ENCODE measurements around the gene SLC9A8. TPM values are rescaled to one million over a fixed set of nuclear protein-coding genes. Genes with fewer than 3 reads are reported as not detected.
A peak's percentile ranks its signal among the peaks of the same experiment; 100 is the strongest.
"Not testable (repeated sequence)": the region's sequence is repeated elsewhere in the genome, so short reads cannot be mapped to it uniquely, and the experiment has no call there.

Gene SLC9A8
- total RNA-seq, 1 donor from 2014 or later: 4.3 TPM

GRCh38 chr20:49893242-49894072 is 80.8 kb downstream of the SLC9A8 start:
- DNase-seq: no peak

GRCh38 chr20:49894073-49894470 is 81.4 kb downstream of the SLC9A8 start:
- no peak for DNase-seq

DNA sequence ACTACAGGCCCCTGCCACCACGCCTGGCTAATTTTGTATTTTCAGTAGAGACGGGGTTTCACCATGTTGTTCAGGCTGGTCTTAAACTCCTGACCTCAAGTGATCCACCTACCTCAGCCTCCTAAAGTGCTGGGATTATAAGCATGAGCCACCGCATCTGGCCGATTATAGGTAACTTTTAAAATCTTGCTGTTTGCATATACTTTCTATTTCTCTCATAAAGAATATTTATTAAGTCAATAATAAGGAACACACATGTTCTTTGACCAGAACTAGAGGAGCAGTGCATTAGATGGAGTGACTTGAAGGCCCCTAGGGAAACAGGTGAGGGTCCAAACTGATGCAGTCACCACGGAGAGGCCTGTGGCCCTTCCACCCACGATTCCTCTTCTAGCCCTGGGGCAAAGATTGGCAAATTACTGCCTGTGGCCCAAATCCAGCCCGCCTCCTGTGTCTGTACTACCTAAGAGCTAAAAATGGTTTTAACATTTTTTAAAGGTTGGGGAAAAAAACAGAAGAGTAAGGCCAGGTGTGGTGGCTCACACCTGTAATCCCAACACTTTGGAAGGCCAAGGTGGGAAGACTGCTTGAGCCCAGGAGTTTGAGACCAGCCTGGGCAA is 83.0 kb downstream of the SLC9A8 start:
- not testable (repeated sequence) for DNase-seq

DNA sequence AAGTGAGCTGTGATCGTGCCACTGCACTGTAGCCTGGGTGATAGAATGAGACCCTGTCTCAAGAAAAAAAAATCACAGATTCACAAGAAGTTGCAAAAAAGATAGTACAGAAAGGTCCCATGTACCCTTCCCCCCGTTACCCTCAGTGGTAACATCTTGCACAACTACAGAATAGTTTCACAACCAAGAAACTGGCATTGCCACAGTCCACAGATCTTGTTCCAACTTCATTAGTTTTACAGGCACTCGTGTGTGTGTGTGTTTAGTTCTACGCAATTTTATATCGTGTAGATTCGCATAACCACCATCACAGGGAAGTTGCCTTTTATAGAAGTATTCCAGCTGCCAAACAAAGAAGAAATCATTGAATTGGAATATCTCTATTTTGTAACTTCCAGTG is 83.6 kb downstream of the SLC9A8 start:
- DNase-seq: no peak

GRCh38 chr20:49899541-49900383 is 87.1 kb downstream of the SLC9A8 start:
- DNase-seq: no peak

- DNase-seq: no peak
Measured at GRCh38 chr20:49901588-49901987, 89.0 kb downstream of the SLC9A8 start.

DNA sequence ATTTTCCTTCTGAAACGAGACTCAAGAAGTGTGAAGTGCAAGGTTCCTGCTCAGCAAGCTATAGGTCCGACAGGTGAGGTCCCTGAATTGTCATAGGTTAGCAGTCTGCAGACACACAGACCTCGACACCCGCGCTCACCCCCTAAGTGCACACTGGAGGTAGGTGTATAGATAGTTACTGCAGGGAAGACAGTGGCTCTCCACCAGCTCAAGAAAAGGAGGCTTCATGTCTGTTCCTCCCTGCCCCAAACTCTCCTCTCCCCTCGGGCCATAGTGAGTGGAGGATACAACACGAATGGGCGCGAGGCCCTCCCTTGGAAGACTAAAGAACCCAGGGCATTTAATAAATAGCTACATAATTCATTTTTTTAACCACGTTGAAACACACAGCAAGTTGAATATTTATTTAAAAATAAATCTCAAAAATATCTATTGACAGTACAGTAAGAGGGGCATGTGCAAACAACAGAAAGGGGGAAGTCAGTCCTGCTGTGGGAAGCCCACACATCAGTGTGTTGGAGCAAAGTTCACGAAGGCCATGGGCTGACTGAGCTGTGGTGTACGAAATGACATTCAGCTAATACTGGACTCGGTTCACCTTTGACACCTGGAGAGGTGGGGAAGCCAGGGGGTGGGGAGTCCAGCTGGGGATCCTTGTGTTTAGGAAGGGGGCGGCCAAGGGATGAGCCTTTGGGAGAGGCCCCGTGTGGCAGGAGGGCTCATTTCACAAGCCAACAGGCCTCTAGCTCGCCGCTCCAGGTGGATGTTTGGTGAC is 92.0 kb downstream of the SLC9A8 start:
- DNase-seq: no peak

DNA sequence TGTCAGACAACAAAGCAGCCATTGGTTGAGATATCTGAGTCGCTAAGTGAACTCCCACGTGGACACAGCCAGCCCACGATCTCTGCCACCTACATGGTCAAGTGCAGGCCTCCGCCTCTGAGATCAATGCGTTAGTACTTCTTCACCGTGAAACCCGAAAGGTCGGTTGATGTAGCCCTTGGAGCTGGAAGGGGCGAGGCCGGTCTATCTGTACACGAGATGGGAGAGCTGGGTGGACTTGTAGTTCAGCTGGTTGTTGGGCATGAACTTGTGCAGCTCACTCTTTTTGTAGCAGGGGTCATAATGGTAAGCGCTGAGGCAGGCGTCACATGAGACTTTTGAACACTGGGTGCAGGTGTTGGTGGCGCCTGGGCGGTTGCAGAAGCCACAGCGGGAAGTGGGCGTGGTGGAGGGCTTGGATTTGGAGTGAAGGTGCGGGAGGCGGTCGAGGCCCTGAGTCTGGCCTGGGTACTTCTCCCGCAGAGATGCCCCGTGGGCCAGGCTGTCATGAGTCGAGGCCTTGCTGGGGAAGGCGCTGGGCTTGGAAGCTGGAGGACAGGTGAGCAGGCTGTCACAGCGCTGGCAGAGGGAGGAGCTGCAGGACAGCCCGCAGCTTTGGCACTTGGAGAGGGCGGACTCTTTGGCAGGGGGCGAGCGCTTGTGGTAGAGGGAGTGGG is 92.9 kb downstream of the SLC9A8 start:
- no peak for DNase-seq

DNA sequence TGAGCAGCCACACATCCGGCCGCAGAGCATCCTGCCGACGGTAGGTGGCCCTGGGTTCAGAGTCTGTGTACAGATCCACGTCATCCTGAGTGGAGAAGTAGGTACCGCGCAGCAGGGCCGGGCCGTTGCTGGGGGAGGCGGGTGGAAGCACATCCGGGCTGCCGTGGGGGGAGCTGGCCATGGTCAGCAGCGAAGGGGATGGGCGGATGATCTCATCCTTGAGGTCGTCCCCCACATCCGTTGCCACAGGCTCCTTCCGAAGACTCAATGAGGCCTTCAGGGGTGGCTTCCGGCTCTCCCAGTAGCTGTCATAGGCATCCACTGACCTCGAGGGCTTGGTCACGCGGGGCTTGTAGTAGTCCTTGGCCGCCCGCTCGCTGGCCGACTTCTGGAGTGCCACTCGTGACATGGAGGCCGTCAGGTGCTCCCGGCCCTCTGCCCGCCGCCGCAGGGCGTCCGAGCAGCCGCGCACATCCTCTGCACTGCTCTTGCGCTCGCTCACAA is 93.5 kb downstream of the SLC9A8 start:
- DNase-seq: no peak

DNA sequence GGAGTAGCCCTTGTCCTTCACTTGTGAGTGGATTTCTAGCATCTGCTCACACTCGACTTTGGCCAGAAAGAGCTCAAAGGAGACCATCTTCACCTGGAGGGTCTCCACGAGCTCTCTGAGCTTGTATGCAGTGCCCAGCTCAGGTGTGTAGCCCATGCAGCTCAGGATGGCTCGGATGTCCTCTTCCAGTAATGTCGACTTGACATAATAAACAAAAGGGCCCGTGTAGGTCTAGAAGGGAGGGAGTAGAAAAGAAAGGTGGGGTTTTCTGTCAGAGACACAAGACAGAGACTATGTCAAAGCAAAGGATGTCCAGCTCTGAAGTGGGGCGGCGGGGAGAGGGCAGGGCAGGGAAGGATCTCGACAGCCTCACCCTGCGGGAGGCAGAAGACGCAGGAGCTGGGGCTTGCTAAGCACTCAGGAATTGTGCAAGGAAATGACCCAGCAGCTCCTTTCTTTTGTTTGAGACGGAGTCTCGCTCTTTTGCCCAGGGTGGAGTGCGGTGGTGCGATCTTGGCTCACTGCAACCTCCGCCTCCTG is 94.1 kb downstream of the SLC9A8 start:
- DNase-seq: no peak

- no peak for DNase-seq
Measured at GRCh38 chr20:49907405-49908257, 95.0 kb downstream of the SLC9A8 start.

- DNase-seq: no peak
Measured at GRCh38 chr20:49908258-49908565, 95.6 kb downstream of the SLC9A8 start.

GRCh38 chr20:49909499-49910339 is 97.1 kb downstream of the SLC9A8 start:
- DNase-seq: peak; percentile 50

DNA sequence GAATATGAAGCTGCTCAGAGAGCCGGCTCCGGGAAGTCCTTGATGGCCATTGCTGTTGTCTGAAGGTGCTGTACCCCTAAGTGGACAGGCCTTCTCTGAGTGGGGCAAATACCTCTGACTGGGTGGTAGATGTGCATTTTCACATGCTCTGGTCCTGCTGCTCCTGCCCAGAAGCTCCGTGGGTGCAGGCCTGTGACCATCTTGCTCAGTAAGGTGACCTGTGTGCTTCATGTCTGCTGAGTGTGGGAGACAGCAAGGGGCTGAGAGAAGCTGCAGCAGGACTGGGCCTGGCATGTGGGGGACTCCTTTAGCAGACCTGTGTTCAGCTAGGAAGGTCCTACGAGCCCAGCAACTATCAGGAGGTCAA is 97.7 kb downstream of the SLC9A8 start:
- DNase-seq: no peak

GRCh38 chr20:49913399-49914047 is 100.9 kb downstream of the SLC9A8 start:
- DNase-seq: no peak

- no peak for DNase-seq
Measured at GRCh38 chr20:49914310-49915117, 101.9 kb downstream of the SLC9A8 start.

DNA sequence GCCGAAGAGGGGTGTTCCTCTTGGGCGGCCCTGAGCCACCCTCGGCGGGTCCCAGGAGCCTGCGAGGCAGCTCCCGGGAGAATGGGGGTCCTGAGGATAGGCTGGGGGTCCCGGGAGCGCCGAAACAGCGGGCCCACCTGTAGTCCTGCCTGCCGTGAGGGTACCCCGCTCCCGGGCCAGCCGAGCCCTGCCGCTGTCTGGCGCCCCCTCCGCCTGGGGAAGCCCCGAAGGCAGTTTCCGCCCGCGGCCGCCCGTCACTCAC is 102.4 kb downstream of the SLC9A8 start:
- DNase-seq: no peak
